Kasumi-1 (cell line): ENCODE results near the gene GSTM2.
A peak's percentile ranks its signal among the peaks of the same experiment; 100 is the strongest.

Source experiments
- DNase-seq, 2 experiments: peaks; one replicate each; lab custom pipeline; 2025; lab: John Stamatoyannopoulos, UW

GSTM2 gene

DNA sequence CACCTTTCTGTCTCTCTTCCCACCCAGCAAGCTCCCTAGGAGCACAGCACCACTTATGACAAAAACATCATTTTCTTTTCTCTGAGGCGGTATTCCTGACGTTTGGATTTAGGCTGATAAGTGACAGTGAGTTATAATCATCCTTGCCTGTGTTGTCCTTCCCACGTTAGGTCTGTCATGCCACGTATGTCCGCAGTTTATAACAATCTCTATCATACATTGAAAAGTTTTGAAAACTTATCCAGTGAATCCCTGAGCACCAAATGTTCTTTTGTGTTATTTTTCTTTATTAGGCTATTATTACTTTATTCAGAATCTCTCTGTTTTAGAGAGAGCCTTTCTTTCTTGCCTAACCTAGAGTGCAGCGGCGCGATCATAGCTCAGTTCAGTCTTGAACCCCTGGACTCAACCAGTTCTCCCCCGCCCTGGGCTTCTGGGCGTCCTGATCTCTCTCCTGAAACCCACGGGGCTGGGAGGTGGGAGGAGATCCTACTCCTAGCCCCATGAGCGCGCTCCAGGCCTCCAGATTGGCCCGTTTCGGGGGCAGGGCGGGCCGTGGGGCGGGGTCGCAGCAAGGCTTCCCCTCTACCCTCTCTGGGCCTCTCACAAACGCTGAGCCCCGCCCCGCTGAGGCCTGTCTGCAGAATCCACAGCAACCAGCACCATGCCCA is at the start of gene GSTM2:
Gene GSTM2, plus strand, starts transcription at position 606 of the 671 bp plus-strand sequence. Its CDS starts 59 bp downstream, at position 665.
- DNase-seq = peak; percentile 62 to 65

GRCh38 chr1:109618661-109619575 is 48.9 kb upstream of the GSTM2 start:
- DNase-seq = peak in 1 of 2 experiments; percentile 32

- peak; percentile 73 to 74 for DNase-seq
These were observed 48.1 kb upstream of the GSTM2 start, which contains the start of the genes AMPD2 and GNAT2 for GRCh38 chr1:109619576-109620400. AMPD2 (plus strand) TSS chr1:109619837; CDS start chr1:109621176, 1,339 bp downstream. GNAT2 (minus strand) TSS chr1:109619616; CDS start chr1:109612870, 6,746 bp downstream.

GRCh38 chr1:109620401-109620791 is 47.5 kb upstream of the GSTM2 start:
- peak; percentile 25 to 26 for DNase-seq

- DNase-seq = peak; percentile 96 to 99
These were observed 47.0 kb upstream of the GSTM2 start for GRCh38 chr1:109620841-109621286.

- no peak for DNase-seq
These were observed 46.3 kb upstream of the GSTM2 start for GRCh38 chr1:109621379-109622136.

GRCh38 chr1:109622137-109622892 is 45.5 kb upstream of the GSTM2 start:
- DNase-seq = no peak

DNA sequence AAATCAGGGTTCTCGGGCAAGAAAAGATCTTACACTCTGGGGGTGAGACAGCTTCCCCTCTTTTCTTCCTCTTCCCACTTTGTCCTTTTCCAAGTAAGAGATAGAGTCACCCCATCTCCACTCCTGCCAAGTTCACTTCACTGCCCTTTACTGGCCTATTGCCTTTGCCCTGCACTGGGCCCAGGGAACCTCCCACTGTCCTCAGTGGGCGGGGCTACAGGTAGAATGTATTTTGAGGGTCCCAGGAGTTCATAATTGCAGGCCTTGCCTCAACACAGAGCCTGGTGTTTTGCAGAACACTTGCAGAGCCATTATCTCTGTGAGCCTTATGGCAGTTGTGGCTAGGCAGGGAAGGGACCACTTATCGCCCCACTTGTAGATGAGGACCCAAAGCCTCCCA is 45.0 kb upstream of the GSTM2 start:
- DNase-seq = no peak

- DNase-seq = no peak
These were observed 44.2 kb upstream of the GSTM2 start for GRCh38 chr1:109623601-109624161.

DNA sequence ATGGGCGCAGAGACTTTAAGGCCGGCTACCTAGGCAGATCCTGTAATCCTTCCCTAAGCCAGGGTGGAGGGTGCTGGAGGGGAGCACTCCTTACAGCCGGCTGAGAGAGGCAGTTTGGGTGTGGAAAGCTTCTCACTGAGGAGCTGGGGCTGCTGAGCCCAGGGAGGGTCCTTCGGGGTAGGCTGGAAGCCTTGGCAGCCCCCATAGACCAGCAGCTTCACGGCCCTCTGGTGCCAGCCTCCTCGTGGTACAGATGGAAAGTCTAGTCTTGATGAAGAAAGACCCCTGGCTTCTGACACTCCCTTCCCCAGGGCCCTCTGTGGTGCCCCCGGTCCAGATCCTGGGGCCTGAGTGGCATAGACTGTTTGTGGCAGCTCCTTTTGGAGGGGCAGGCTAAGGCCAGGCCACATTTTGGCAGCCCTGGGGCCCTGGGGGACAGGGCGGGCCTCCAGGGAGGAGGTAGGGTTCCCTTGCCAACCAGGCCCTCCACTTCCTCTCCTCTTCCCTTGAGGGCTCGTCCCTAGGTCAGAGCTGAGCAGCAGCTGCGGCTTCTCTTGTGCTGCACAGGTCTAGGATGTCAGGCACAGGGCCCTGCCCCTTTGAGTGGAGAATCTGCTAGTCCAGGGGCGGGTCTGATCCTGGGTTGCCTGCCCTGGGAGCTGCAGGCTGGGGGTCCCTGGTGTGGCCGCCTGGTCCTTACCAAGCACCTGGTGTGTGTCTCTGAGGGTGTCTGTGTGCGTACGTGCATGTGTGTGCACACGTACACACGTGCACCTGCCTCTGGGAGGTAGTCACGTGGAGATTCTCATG is 43.5 kb upstream of the GSTM2 start:
- DNase-seq = peak; percentile 83 to 86

GRCh38 chr1:109625176-109625575 is 42.7 kb upstream of the GSTM2 start:
- no peak for DNase-seq

DNA sequence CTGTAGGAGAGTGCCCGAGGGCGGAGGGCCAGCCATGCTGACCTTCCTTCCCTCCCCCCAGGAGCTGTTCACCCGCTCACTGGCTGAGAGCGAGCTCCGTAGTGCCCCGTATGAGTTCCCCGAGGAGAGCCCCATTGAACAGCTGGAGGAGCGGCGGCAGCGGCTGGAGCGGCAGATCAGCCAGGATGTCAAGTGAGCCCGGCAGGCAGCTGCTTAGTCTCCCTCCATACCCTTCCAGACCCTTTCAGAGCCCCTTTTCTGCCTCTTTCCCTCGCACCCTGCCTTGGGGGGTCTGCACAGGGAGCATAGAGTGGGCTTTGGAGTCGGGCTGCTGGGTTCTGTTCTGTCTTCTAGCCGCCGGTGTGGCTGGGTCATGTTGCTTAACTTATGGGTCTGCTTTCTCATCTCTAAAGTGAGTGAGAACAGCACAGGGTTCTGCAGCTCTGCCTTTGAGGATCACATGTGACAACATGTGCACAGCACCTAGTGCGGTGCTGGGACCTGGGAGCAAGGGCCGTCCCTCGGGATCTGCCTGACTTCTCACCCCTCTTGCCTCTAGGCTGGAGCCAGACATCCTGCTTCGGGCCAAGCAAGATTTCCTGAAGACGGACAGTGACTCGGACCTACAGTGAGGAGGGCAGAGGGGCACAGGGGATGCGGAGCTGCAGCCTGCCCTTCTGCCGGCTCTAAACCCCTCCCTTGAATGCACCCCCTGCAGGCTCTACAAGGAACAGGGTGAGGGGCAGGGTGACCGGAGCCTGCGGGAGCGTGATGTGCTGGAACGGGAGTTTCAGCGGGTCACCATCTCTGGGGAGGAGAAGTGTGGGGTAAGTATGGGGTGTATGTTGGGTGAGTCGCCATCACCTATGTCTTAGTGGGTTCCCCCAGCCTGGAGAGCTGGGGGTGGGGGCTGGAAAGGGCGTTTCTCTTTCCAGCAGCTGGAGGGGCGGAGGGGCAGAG is 42.0 kb upstream of the GSTM2 start:
- DNase-seq = no peak

GRCh38 chr1:109626682-109627408 is 41.0 kb upstream of the GSTM2 start:
- DNase-seq = no peak

DNA sequence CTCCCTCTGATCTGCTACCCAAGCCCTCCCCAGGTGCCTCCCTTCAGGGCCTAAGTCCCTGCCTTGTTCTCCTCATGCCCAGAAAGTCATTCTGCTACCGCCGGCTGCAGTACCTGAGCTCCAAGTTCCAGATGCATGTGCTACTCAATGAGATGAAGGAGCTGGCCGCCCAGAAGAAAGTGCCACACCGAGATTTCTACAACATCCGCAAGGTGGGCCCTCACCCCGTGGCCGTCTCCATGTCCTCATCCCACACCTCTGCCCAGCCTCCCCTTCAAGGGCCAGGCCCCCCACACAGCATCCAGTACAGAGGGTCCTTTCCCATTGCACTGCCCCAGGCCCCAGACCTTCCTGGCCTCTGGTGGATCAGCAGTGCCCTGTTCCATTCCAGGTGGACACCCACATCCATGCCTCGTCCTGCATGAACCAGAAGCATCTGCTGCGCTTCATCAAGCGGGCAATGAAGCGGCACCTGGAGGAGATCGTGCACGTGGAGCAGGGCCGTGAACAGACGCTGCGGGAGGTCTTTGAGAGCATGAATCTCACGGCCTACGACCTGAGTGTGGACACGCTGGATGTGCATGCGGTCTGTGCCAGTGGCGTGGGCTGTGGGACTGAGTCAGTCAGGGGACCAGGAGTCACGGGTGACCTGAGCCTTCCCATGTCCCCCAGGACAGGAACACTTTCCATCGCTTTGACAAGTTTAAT is 40.0 kb upstream of the GSTM2 start:
- no peak for DNase-seq

DNA sequence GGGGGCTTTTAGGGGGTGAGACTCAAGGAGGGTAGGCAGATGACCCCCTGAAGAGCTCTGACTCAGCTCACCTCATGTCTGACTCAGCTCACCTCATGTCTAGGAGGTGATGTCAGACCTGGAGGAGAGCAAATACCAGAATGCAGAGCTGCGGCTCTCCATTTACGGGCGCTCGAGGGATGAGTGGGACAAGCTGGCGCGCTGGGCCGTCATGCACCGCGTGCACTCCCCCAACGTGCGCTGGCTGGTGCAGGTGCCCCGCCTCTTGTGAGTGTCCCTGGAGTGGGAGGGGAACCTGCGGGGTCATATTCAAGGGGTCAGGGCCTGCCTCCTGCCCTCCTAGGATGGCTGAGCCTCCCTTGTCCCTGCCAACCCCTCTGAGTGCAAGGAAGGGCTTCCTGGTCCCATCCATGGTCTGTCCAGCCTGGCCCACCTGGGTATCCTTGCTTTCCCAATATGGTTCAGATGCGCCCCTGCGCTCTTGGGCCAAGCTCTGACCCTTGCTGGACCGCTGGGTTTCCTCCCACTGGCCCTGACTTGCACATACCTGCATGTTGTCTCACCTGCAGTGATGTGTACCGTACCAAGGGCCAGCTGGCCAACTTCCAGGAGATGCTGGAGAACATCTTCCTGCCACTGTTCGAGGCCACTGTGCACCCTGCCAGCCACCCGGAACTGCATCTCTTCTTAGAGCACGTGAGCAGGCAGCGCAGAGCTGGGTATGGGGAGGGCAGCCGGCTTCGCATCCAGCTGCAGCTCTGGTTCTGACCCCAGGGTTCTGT is 39.1 kb upstream of the GSTM2 start:
- DNase-seq = no peak
